ENCODE measurements around the gene TMPRSS4. TPM values are rescaled to one million over a fixed set of nuclear protein-coding genes. Genes with fewer than 3 reads are reported as not detected.

Gene TMPRSS4
- total RNA-seq, 1 experiment from 2014 or later: not detected

GRCh38 chr11:118064956-118065355, 11.9 kb upstream of the TMPRSS4 start:
- TF ChIP-seq CTCF (IDR thresholded peaks at IDR 0.05; ENCODE audit: unreplicated experiment): no peak
- ChIA-PET CTCF (interaction anchor here (0.5 to 0.7 kb wide), 3 partner anchors 12 to 248 kb away, joined by 3 read pairs; no protein-coding TSS in a partner anchor), POLR2A (no interaction called here)
- no peak overlapping the region for H3K4me3 Mint-ChIP-seq (ENCODE audit: unreplicated experiment)
- H3K4me1 Mint-ChIP-seq (ENCODE audit: insufficient read depth, unreplicated experiment): no peaks in the 10 kb centered on the region
- H3K27ac Mint-ChIP-seq (ENCODE audit: low read depth, unreplicated experiment): no peak overlapping the region
- DNase-seq (ENCODE audit: unreplicated experiment): no peak
- peaks cover 15% of the 10 kb centered on the region for H3K27me3 Mint-ChIP-seq (ENCODE audit: insufficient read depth, unreplicated experiment)
- no peaks in the 10 kb centered on the region for H3K9me3 Mint-ChIP-seq (ENCODE audit: unreplicated experiment)
- intact Hi-C loops (cut with micrococcal nuclease): no loop called here
- BruUV-seq (replicated peaks): no TSS peak
- H3K36me3 Mint-ChIP-seq (ENCODE audit: insufficient read depth, unreplicated experiment): no peaks in the 10 kb centered on the region

GRCh38 chr11:118065384-118065783, 11.5 kb upstream of the TMPRSS4 start:
- Mint-ChIP-seq H3K36me3 (ENCODE audit: insufficient read depth, unreplicated experiment) (no peaks in the 10 kb centered on the region), H3K4me3 (ENCODE audit: unreplicated experiment) (no peak overlapping the region), H3K4me1 (ENCODE audit: insufficient read depth, unreplicated experiment) (no peaks in the 10 kb centered on the region), H3K27me3 (ENCODE audit: insufficient read depth, unreplicated experiment) (peaks cover 15% of the 10 kb centered on the region), H3K27ac (ENCODE audit: low read depth, unreplicated experiment) (no peak overlapping the region), H3K9me3 (ENCODE audit: unreplicated experiment) (no peaks in the 10 kb centered on the region)
- TF ChIP-seq CTCF (IDR thresholded peaks at IDR 0.05; ENCODE audit: unreplicated experiment): no peak
- ChIA-PET CTCF (interaction anchor here (0.5 kb wide), 1 partner anchor 248 kb away, joined by 3 read pairs; no protein-coding TSS in a partner anchor), POLR2A (no interaction called here)
- no TSS peak for BruUV-seq (replicated peaks)
- intact Hi-C loops (cut with micrococcal nuclease): no loop called here
- DNase-seq (ENCODE audit: unreplicated experiment): no peak

- CTCF ChIA-PET: no interaction called here
- H3K27ac Mint-ChIP-seq (ENCODE audit: low read depth, unreplicated experiment): no peak overlapping the region
Measured at GRCh38 chr11:118067006-118067405, 9.9 kb upstream of the TMPRSS4 start.

GRCh38 chr11:118068206-118068944, 8.5 kb upstream of the TMPRSS4 start:
- intact Hi-C loops (cut with micrococcal nuclease): no loop called here
- ChIA-PET CTCF (no interaction called here), POLR2A (no interaction called here)
- DNase-seq (ENCODE audit: unreplicated experiment): no peak
- Mint-ChIP-seq H3K27ac (ENCODE audit: low read depth, unreplicated experiment) (no peak overlapping the region), H3K27me3 (ENCODE audit: insufficient read depth, unreplicated experiment) (peaks cover 15% of the 10 kb centered on the region), H3K4me1 (ENCODE audit: insufficient read depth, unreplicated experiment) (no peaks in the 10 kb centered on the region), H3K9me3 (ENCODE audit: unreplicated experiment) (no peaks in the 10 kb centered on the region), H3K36me3 (ENCODE audit: insufficient read depth, unreplicated experiment) (no peaks in the 10 kb centered on the region), H3K4me3 (ENCODE audit: unreplicated experiment) (no peak overlapping the region)
- no peak for TF ChIP-seq CTCF (IDR thresholded peaks at IDR 0.05; ENCODE audit: unreplicated experiment)
- no TSS peak for BruUV-seq (replicated peaks)

More at GRCh38 chr11:118067006-118067405, 9.9 kb upstream of the TMPRSS4 start:
- POLR2A ChIA-PET: no interaction called here
- no peak for TF ChIP-seq CTCF (IDR thresholded peaks at IDR 0.05; ENCODE audit: unreplicated experiment)
- Mint-ChIP-seq H3K36me3 (ENCODE audit: insufficient read depth, unreplicated experiment) (no peaks in the 10 kb centered on the region), H3K4me1 (ENCODE audit: insufficient read depth, unreplicated experiment) (no peaks in the 10 kb centered on the region), H3K27me3 (ENCODE audit: insufficient read depth, unreplicated experiment) (peaks cover 15% of the 10 kb centered on the region), H3K9me3 (ENCODE audit: unreplicated experiment) (no peaks in the 10 kb centered on the region), H3K4me3 (ENCODE audit: unreplicated experiment) (no peak overlapping the region)
- no peak for DNase-seq (ENCODE audit: unreplicated experiment)
- no TSS peak for BruUV-seq (replicated peaks)
- intact Hi-C loops (cut with micrococcal nuclease): no loop called here

Measured in MCF 10A (cell line).